ENCODE data around the gene STX4. TPM values are rescaled to one million over a fixed set of nuclear protein-coding genes. Genes with fewer than 3 reads are reported as not detected.
A peak's percentile ranks its signal among the peaks of the same experiment; 100 is the strongest.

Gene STX4
- total RNA-seq, 1 experiment from 2014 or later, result 65.2 TPM

- DNase-seq (ENCODE audit: low read depth, low spot score), result no peak
- BruUV-seq (replicated peaks), result TSS peak; percentile 76
- peak overlapping the region; percentile 54 to 79 for H3K4me3 ChIP-seq (ENCODE audit: low read depth in 2 of 2, low read length in 2 of 2)
- H3K27ac ChIP-seq (ENCODE audit: low read length), result peak overlapping the region; percentile 77
- H3K36me3 ChIP-seq (ENCODE audit: control insufficient read depth, insufficient read depth, low read length), result no peaks in the 10 kb centered on the region
- ChIA-PET POLR2A (interaction anchor here (0.6 kb wide), 3 partner anchors 38 to 457 kb away, joined by 5 to 7 read pairs (median 7); no protein-coding TSS in a partner anchor), CTCF (interaction anchor here (0.6 to 1.3 kb wide), 3 partner anchors 13 to 93 kb away, joined by 3 to 8 read pairs (median 3); no protein-coding TSS in a partner anchor)
- TF ChIP-seq REST (IDR thresholded peaks at IDR 0.05; ENCODE audit: insufficient read depth in 1 of 2, low read depth in 2 of 2, low read length in 1 of 2) (no peak), TCF7L2 (IDR thresholded peaks at IDR 0.05; ENCODE audit: low read depth, low read length) (peak; percentile 62; the same call in 1 of the 2 replicates)
- H3K27me3 ChIP-seq (ENCODE audit: control insufficient read depth, insufficient read depth, low read length), result no peaks in the 10 kb centered on the region
- in situ Hi-C loops (cut with HindIII; ENCODE audit: low pct_unique_long_range_greater_than_20kb, low sequenced_read_pairs), result no loop called here
- H3K4me1 ChIP-seq (ENCODE audit: control insufficient read depth, insufficient read depth, low read length), result peaks cover 32% of the 10 kb centered on the region
- H3K9me3 ChIP-seq (ENCODE audit: control insufficient read depth, insufficient read depth, low read depth, low read length), result no peaks in the 10 kb centered on the region
- intact Hi-C loops (cut with micrococcal nuclease; ENCODE audit: unreplicated experiment), result loop anchor here (1.0 to 10.0 kb wide), 2 partner anchors 29 to 447 kb away; partner anchors contain the start of gene ZNF843
- peak; percentile 52 for ATAC-seq
These were observed 35.3 kb upstream of the STX4 start for GRCh38 chr16:30997725-30998711.

- peak overlapping the region; percentile 77 for H3K27ac ChIP-seq (ENCODE audit: low read length)
- no peaks in the 10 kb centered on the region for H3K36me3 ChIP-seq (ENCODE audit: control insufficient read depth, insufficient read depth, low read length)
- no peak for DNase-seq (ENCODE audit: low read depth, low spot score)
- peaks cover 28% of the 10 kb centered on the region for H3K4me1 ChIP-seq (ENCODE audit: control insufficient read depth, insufficient read depth, low read length)
- H3K27me3 ChIP-seq (ENCODE audit: control insufficient read depth, insufficient read depth, low read length), result no peaks in the 10 kb centered on the region
- H3K9me3 ChIP-seq (ENCODE audit: control insufficient read depth, insufficient read depth, low read depth, low read length), result no peaks in the 10 kb centered on the region
- BruUV-seq (replicated peaks), result no TSS peak
- TF ChIP-seq SIN3A (IDR thresholded peaks at IDR 0.05; ENCODE audit: borderline replicate concordance, insufficient read depth, low read depth, low read length) (no peak), POLR2AphosphoS5 (IDR thresholded peaks at IDR 0.05; ENCODE audit: low read depth, low read length) (no peak), REST (IDR thresholded peaks at IDR 0.05; ENCODE audit: insufficient read depth in 1 of 2, low read depth in 2 of 2, low read length in 1 of 2) (no peak), CTCF (IDR thresholded peaks at IDR 0.05) (no peak), TCF7L2 (IDR thresholded peaks at IDR 0.05; ENCODE audit: low read depth, low read length) (no peak)
- in situ Hi-C loops (cut with HindIII; ENCODE audit: low pct_unique_long_range_greater_than_20kb, low sequenced_read_pairs) (no loop called here), intact Hi-C loops (cut with micrococcal nuclease; ENCODE audit: unreplicated experiment) (loop anchor here (1.0 to 10.0 kb wide), 2 partner anchors 28 to 446 kb away; partner anchors contain the start of gene ZNF843)
- ChIA-PET CTCF (interaction anchor here (0.6 to 1.3 kb wide), 2 partner anchors 14 to 15 kb away, joined by 3 to 8 read pairs; no protein-coding TSS in a partner anchor), POLR2A (no interaction called here)
- no peak overlapping the region for H3K4me3 ChIP-seq (ENCODE audit: low read depth in 2 of 2, low read length in 2 of 2)
- ATAC-seq, result no peak
These were observed 34.3 kb upstream of the STX4 start for GRCh38 chr16:30998852-30999761.

All from Panc1 (cell line).